Activated CD8-positive, alpha-beta memory T cell treated with anti-CD3 and anti-CD28 coated beads, Interleukin-2, amount 50 U/mL, for 24 hours (primary cell): ENCODE measurements around the gene ACTL9.
"Not testable (repeated sequence)": the region's sequence is repeated elsewhere in the genome, so short reads cannot be mapped to it uniquely, and the experiment has no call there.

Source experiments
- DNase-seq: peaks from one replicate; pipeline ENCODE4 v3.0.0-alpha.2; 2020; ENCODE audit errors: extremely low read depth

Gene ACTL9, protein sequence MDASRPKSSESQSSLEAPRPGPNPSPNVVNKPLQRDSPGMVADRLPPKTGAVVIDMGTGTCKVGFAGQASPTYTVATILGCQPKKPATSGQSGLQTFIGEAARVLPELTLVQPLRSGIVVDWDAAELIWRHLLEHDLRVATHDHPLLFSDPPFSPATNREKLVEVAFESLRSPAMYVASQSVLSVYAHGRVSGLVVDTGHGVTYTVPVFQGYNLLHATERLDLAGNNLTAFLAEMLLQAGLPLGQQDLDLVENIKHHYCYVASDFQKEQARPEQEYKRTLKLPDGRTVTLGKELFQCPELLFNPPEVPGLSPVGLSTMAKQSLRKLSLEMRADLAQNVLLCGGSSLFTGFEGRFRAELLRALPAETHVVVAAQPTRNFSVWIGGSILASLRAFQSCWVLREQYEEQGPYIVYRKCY

GRCh38 chr19:8698433-8699063 is at the start of gene ACTL9:
Gene ACTL9 (minus strand): TSS chr19:8698795. CDS start chr19:8698701, 94 bp downstream.
- no peak for DNase-seq

DNA sequence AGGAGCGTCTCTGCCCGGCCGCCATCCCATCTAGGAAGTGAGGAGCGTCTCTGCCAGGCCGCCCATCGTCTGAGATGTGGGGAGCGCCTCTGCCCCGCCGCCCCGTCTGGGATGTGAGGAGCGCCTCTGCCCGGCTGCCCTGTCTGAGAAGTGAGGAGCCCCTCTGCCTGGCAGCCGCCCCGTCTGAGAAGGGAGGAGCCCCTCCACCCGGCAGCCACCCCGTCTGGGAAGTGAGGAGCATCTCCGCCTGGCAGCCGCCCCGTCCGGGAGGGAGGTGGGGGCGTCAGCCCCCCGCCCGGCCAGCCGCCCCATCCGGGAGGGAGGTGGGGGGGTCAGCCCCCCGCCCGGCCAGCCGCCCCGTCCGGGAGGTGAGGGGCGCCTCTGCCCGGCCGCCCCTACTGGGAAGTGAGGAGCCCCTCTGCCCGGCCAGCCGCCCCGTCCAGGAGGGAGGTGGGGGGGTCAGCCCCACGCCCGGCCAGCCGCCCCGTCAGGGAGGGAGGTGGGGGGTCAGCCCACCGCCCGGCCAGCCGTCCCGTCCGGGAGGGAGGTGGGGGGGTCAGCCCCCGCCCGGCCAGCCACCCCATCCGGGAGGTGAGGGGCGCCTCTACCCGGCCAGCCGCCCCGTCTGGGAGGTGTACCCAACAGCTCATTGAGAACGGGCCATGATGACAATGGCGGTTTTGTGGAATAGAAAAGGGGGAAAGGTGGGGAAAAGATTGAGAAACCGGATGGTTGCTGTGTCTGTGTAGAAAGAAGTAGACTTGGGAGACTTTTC is 40.9 kb upstream of the ACTL9 start:
- not testable (repeated sequence) for DNase-seq

DNA sequence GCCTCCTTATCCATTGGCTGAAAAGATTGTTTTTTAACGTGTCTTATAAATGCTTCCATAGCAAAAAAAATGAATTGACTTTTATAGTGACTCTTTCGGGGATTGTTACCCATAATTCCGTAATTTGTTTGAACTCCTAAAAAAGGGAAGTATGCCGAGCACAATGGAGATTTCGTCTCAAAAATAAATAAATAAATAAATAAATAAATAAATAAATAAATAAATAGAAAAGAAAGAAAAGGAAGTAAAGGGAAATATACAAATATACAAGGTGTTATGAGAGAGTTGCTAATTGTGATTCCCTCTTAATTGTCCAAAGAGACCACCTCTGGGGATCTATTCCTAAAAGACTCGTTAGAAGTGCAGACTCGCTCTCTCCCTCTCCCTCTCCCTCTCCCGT is 39.8 kb upstream of the ACTL9 start:
- DNase-seq = no peak

- no peak for DNase-seq
These were observed 33.0 kb upstream of the ACTL9 start for GRCh38 chr19:8731428-8732169.

DNA sequence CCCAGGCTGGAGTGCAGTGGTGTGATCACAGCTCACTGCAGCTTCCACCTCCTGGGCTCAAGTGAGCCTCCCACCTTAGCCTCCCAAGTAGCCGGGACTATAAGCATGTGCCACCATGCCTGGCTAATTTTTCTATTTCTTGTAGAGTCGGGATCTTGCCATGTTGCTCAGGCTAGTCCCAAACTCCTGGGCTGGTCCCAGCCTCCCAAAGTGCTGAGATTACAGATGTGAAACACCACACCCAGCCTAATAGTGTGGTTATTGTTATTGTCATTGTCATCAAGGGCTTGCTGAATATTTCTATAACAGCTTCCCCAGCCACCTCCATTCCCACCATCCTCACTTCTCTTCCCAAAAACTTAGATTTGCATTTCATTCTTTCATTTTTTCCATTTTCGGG is 25.7 kb upstream of the ACTL9 start:
- no peak for DNase-seq

GRCh38 chr19:8722032-8722431 is 23.4 kb upstream of the ACTL9 start:
- no peak for DNase-seq

GRCh38 chr19:8721334-8721733 is 22.7 kb upstream of the ACTL9 start, which contains the start of gene OR2Z1:
Gene OR2Z1 (plus strand): TSS chr19:8721634. CDS start chr19:8731029, 9,395 bp downstream.
- no peak for DNase-seq

- DNase-seq = not testable (repeated sequence)
These were observed 11.7 kb upstream of the ACTL9 start for GRCh38 chr19:8710337-8710736.

- no peak for DNase-seq
These were observed 7.1 kb upstream of the ACTL9 start for GRCh38 chr19:8705742-8706141.

DNA sequence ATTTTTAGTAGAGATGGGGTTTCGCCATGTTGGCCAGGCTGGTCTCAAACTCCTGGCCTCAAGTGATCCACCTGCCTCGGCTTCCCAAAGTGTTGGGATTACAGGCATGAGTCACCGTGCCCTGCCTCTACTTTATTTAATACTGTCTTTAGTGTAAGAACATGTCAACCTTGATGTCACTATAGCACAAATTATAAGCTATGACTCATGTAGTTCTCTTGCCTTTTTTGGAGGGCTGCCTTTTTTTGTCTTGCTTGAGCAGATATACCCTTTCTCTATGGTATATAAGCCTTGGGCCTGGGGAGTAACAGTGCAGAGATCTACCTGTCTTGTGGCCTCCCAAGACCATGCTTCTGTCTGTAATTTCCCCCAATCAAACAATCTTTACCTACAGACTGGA is 6.7 kb upstream of the ACTL9 start:
- DNase-seq = not testable (repeated sequence)

GRCh38 chr19:8703223-8703622 is 4.6 kb upstream of the ACTL9 start:
- DNase-seq = no peak

- DNase-seq = no peak
These were observed 3.8 kb upstream of the ACTL9 start for GRCh38 chr19:8702350-8702749.

- no peak for DNase-seq
These were observed 2.4 kb upstream of the ACTL9 start for GRCh38 chr19:8700956-8701355.

DNA sequence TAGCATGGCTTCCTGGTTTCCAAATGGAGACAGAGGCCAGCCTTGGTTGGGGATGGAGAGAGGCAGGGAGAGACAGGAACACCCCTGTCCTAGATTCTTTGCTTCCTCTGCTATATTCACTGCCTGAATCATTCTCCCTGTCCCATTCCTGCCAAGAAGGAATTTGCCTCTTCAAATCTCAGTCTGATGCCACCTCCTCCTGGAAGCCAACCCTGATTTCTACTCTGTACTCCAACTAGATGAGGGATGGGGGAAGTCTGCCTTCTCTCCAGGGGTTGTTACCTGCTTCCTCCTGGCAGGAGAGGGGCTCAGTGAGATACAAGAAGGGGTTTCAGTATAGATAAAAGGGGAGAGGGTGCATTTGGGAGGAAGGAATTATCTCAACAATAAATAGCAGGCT is 1.3 kb upstream of the ACTL9 start:
- no peak for DNase-seq

DNA sequence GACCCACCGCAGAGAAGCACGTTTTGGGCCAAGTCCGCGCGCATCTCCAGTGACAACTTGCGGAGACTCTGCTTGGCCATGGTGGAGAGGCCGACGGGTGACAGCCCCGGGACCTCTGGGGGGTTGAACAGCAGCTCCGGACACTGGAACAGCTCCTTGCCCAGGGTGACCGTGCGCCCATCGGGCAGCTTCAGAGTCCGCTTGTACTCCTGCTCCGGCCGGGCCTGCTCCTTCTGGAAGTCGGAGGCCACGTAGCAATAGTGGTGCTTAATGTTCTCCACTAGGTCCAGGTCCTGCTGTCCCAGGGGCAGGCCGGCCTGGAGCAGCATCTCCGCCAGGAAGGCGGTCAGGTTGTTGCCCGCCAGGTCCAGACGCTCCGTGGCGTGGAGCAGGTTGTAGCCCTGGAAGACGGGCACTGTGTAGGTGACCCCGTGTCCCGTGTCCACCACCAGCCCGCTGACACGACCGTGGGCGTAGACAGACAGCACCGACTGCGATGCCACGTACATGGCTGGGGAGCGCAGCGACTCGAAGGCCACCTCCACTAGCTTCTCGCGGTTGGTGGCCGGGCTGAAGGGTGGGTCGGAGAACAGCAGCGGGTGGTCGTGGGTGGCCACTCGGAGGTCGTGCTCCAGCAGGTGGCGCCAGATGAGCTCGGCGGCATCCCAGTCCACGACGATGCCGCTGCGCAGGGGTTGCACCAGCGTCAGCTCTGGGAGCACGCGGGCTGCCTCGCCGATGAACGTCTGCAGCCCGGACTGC is 743 bp downstream of the ACTL9 start:
- no peak for DNase-seq

DNA sequence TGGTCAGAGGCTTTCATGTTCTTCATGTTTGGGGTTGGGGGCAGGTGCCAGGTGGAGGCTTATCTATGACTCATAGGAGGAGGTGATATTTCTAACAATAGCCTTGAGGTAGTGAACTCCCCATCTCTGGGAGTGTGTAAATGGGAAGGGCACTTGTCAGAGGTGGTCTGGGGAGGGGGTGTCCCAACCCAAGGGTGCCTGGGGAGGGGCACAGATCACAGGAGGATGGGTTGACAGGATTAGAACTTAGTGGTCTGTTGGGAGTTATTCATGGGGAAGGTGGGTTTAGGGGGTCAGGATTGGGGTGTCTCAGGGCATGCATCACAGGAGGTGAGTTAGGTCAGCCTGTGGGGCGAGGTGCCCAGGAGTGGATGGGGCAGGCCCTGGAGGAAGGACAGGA is 1.6 kb downstream of the ACTL9 start:
- no peak for DNase-seq

DNA sequence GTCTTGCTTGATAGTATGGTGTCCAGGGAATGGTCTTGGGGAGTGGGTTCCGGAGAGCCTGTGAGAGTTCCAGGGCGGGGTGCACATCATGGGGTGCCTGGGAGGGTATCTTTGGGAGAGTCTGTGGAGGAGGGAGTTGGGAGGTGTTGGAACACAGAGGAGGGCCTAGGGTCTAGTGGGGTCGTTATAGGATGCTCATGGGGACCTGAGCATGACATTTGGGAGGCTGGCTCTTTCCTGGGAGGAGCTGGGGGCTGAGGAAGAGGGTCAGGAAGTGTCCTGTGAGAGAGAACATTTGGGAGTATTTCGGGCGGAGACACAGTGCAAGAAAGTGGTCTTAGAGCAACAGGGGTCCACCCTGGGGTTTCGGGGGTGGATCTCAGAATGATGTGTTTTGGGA is 2.7 kb downstream of the ACTL9 start:
- DNase-seq = no peak

DNA sequence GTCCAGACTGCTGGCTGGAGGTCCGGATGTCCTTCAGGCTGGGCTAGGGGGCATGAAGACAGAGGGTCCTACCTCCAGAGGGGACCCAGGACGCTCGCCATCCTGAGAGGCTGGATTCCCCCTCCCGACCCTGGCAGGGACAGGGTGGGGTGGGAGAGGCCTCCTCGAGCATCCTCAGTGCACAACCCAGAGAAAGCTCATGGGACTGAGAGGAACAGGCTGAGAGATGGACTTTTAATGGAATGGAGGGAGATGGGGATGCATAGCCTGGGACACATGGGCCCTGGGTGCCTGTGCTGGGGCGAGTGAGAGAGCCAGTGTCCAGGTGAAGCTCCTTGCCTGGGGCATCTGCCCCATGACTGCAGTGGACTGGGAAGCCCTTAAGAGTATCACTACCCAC is 3.1 kb downstream of the ACTL9 start:
- no peak for DNase-seq

GRCh38 chr19:8690753-8691539 is 7.6 kb downstream of the ACTL9 start:
- DNase-seq = no peak

DNA sequence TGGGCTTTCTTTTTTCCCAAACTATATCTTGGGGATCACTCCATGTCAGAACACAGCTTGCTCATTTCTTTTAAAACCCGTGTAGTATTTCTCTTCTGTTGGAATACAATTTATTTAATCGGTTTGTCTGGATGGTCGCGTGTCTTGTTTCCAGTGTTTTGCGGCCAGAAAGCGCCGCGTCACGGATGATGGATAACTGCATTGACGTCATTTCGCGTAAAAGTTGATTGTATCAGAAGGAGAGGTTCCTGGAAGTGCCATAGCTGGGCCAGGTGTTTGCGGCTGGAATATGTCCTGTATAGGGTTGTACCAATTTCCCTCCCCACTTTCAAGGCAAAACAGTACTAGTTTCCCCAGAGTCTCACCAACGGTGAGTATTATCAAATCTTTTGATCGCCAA is 9.7 kb downstream of the ACTL9 start:
- no peak for DNase-seq
